ENCODE measurements around the gene TAAR1. TPM values are rescaled to one million over a fixed set of nuclear protein-coding genes. Genes with fewer than 3 reads are reported as not detected.

The TAAR1 gene
- total RNA-seq, 1 experiment from 2014 or later, result not detected

- peaks cover 0 to 5% of the 10 kb centered on the region in 2 experiments; a peak in 1 of 4 replicates for H3K4me1 ChIP-seq (ENCODE audit: control insufficient read depth in 1 of 2, insufficient read depth in 2 of 2, low read length in 2 of 2)
- no peaks in the 10 kb centered on the region for H3K9me3 ChIP-seq (ENCODE audit: control insufficient read depth in 1 of 2, insufficient read depth in 1 of 2, low read depth in 1 of 2, low read length in 2 of 2)
- CTCF ChIA-PET, result no interaction called here
- H3K36me3 ChIP-seq (ENCODE audit: control insufficient read depth in 1 of 2, insufficient read depth in 2 of 2, low read length in 2 of 2), result no peaks in the 10 kb centered on the region
- ATAC-seq (no peak), DNase-seq (ENCODE audit: low read depth, low spot score) (no peak)
- no peak overlapping the region for H3K27ac ChIP-seq (ENCODE audit: low read depth, low read length)
- RAD21 ChIA-PET (ENCODE audit: low non-redundant PET in 1 of 2, low total read pairs in 2 of 2, uncharacterized antibody in 2 of 2, unreplicated experiment in 2 of 2), result no interaction called here
- H4K20me1 ChIP-seq (ENCODE audit: insufficient read depth), result no peaks in the 10 kb centered on the region
- no peak overlapping the region for H2AFZ ChIP-seq (ENCODE audit: low read depth, low read length, poor library complexity, severe bottlenecking)
- no TSS peak for BruUV-seq (replicated peaks)
- POLR2A ChIA-PET, result no interaction called here
- intact Hi-C loops (cut with micrococcal nuclease), result no loop called here
- no peak overlapping the region for H3K9ac ChIP-seq (ENCODE audit: low read length)
- H3K79me2 ChIP-seq (ENCODE audit: insufficient read depth, low read length), result no peaks in the 10 kb centered on the region
- no peak overlapping the region for H3K4me3 ChIP-seq (replicated peaks in 1 of 2; ENCODE audit: low read depth in 1 of 2, low read length in 2 of 2)
- H3K27me3 ChIP-seq (ENCODE audit: insufficient read depth, low read length), result no peaks in the 10 kb centered on the region
- H3K9me2 ChIP-seq (ENCODE audit: insufficient read depth), result no peaks in the 10 kb centered on the region
- H3K4me2 ChIP-seq (ENCODE audit: low read length), result no peak overlapping the region
- no peak for TF ChIP-seq ELF1 (IDR thresholded peaks at IDR 0.05; ENCODE audit: borderline replicate concordance, low read depth)
- TF ChIP-seq, protein P1, sequence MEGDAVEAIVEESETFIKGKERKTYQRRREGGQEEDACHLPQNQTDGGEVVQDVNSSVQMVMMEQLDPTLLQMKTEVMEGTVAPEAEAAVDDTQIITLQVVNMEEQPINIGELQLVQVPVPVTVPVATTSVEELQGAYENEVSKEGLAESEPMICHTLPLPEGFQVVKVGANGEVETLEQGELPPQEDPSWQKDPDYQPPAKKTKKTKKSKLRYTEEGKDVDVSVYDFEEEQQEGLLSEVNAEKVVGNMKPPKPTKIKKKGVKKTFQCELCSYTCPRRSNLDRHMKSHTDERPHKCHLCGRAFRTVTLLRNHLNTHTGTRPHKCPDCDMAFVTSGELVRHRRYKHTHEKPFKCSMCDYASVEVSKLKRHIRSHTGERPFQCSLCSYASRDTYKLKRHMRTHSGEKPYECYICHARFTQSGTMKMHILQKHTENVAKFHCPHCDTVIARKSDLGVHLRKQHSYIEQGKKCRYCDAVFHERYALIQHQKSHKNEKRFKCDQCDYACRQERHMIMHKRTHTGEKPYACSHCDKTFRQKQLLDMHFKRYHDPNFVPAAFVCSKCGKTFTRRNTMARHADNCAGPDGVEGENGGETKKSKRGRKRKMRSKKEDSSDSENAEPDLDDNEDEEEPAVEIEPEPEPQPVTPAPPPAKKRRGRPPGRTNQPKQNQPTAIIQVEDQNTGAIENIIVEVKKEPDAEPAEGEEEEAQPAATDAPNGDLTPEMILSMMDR (IDR thresholded peaks at IDR 0.05 in 2 of 3, conservative IDR thresholded peaks at IDR 0.05 in 1 of 3; ENCODE audit: borderline replicate concordance in 1 of 3, insufficient read depth in 1 of 3, low read depth in 2 of 3, low read length in 2 of 3), result no peak
- TF ChIP-seq YY1 (IDR thresholded peaks at IDR 0.05; ENCODE audit: extremely low read depth, insufficient replicate concordance, low read depth, low read length), result no peak
- no peak for TF ChIP-seq ATF3 (IDR thresholded peaks at IDR 0.05)
- TF ChIP-seq SIN3A (IDR thresholded peaks at IDR 0.05; ENCODE audit: low read depth), result no peak
- no peak for TF ChIP-seq ZBTB33 (IDR thresholded peaks at IDR 0.05; ENCODE audit: extremely low read depth, insufficient replicate concordance, low read length)
- no peak for TF ChIP-seq EZH2phosphoT487 (IDR thresholded peaks at IDR 0.05; ENCODE audit: borderline replicate concordance)
- no peak for TF ChIP-seq EGR1 (IDR thresholded peaks at IDR 0.05; ENCODE audit: low read depth)
- no peak for TF ChIP-seq EZH2 (IDR thresholded peaks at IDR 0.05)
- TF ChIP-seq POLR2A (IDR thresholded peaks at IDR 0.05; ENCODE audit: borderline replicate concordance, extremely low read depth, insufficient read depth, insufficient read length), result no peak
- TF ChIP-seq CBX3 (IDR thresholded peaks at IDR 0.05; ENCODE audit: low read depth), result no peak
- TF ChIP-seq ZNF274 (IDR thresholded peaks at IDR 0.05; ENCODE audit: low read depth, low read length), result no peak
- TF ChIP-seq SP1 (IDR thresholded peaks at IDR 0.05; ENCODE audit: low read depth), result no peak
- TF ChIP-seq JUND (IDR thresholded peaks at IDR 0.05), result no peak
- no peak for TF ChIP-seq FOSL1 (IDR thresholded peaks at IDR 0.05; ENCODE audit: low read depth)
These were observed 4.7 kb upstream of the TAAR1 start for GRCh38 chr6:132663661-132664060.
